Posterior cingulate gyrus (tissue), 11 donors: ENCODE results near the gene CYP19A1.

Experiments
- DNase-seq, 10 donors: peaks; one replicate each; pipeline versions ENCODE4 v3.0.0 to v3.0.0-alpha.2; 2020 to 2021; ENCODE audit warnings: mixed read lengths in 3 of 10
- intact Hi-C: fragments of 100-400 bp; cut with DNase I; formaldehyde crosslinking; loops from one replicate; pipeline ENCODE4 v1.15.1; 2023

CYP19A1 gene

DNA sequence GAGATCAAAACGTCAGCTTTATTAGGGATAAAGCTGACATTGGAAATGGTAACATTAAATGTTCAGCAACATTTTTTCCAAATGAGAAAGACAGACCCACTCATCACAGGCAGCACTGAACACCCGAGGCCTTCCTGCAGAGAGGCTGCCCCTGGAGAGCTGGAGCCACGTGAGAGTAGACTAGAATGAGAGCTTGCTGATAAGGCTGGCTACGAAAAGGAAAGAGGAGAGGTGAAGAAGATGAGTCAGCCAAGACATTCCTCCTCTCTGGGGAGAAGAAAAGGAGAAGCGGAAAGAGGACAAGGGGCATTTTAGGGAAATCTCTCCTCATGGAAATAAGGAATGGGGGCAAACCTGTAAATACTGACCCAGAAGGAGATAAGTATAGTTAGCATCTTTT lies 7.3 kb downstream of the CYP19A1 start:
- intact Hi-C loops: no loop called here
- DNase-seq: no peak

DNA sequence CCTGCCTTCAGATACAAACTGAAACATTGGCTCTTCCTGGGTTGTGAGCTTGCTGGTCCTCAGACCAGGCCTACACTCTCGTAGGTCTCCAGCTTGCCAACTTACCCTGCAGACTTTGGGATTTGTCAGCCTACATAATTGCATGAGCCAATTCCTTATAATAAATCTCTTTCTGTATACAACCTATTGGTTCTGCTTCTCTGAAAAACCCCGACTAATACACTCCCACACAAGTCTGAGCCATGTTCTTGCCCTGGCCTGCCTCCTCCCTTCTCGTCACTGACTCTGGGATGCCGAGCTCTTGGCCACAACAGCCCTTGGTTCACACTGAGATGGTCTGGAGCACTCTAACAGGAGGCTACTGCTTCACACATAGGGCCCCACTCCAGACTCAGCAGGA lies 9.5 kb downstream of the CYP19A1 start:
- no peak for DNase-seq
- intact Hi-C loops: no loop called here

DNA sequence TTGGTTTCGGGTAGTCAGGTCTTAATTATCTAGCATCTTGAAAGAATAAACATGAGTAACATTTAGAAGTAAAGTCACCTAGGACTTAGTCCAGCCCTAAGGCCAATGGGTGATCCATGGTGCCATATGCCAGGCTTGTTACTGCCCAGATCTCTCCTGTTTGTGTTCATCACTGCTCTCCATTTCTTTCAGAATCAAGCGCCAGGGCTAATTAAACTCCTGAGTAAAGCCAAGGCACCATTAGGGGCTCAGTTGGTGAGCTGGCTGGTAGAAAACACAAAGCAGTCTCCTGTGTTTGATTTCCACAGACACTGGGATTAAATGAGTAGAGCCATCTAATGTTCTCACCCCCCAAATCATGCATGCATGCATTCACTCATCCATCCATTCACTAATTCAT lies 11.3 kb downstream of the CYP19A1 start:
- DNase-seq: no peak
- intact Hi-C loops: no loop called here

DNA sequence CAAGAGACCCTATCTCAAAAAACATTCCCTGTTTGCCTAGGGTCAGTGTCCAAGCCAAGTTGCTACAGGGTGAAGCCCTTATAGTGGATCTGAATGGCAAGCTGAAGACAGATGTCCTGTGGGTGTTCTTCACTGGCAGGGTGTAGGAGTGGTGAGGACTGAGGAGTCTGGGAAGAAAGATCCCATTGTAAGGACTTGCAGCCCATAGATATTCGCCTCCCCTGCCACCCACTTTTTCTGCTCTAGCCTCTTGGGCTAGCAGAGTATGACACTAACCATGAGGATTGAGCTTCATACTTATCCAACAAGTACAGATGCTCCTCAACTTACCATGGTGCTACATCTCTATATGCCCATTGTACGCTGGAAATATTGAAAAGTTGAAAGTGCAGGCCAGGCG lies 13.2 kb downstream of the CYP19A1 start:
- no peak for DNase-seq
- intact Hi-C loops: no loop called here

DNA sequence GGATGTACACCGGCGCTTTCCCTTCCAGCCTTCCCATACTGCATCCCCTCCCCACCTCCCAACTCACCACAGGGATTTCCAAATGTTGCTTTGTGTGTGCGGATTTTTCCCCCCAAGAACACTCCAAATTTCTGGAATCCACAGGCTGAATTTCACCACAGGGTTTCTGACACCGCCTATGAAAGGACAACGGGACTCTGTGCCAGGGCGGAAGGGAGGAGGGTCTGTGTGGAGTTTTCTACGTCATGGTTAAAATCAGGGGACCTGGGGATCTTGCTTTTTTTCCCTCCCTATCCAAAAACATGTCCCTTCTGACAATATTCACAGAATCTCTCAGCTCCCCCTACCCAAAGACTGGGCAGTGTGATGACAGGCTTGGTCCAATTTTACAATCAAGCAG lies 14.6 kb downstream of the CYP19A1 start:
- no peak for DNase-seq
- intact Hi-C loops: no loop called here

DNA sequence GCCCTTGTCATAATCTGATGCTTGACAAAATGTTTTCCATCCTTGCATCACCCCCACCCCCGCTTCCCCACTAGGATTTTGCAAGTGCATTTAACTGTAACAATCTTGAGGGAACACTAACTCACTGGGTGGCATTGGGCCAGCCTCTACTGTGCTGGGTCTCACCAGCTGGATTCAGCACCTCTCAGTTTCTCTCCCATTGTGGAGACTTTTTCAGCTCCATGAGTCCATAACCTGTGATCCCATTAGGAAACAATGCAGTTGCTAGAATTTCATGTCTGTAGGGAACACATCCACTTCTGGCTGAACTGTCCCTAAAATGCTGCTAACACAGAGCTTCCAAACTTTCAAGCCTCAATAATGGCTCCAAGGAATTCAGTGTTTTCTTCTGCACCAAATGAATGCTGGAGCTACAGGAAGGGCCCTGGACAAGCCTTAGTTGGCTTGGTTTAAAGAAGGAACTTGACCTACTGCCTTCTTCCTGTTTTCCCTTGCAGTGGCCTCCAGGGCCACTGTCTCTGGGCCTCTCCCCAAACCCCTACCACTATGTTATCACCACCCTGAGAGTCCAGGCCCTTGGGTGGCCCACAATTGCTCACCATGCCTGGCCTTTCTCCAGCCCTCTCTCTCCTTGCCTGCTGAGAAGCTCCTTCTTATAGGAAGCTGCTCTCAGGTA lies 15.6 kb downstream of the CYP19A1 start:
- DNase-seq: no peak

DNA sequence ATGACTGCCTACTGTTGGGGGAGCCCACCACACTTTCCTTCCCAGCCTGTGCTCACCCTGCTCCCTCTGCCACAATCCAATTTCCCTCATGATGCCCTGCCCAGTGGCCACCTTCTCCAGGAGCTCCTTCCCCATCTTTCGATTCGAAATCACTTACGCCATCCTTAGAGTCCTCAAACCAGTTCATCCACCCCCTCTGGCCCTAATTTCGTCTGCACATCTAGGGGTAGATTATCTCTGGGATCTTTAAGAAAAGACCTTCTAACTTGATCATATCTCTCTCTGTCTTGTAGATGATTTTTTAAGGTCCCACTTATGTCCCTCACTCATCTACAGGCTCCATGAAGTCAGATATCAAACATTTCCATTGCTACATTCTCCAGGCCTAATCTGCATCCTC lies 17.1 kb downstream of the CYP19A1 start:
- DNase-seq: no peak
- intact Hi-C loops: no loop called here

More for the DNA sequence above, 15.6 kb downstream of the CYP19A1 start:
- intact Hi-C loops: no loop called here

DNA sequence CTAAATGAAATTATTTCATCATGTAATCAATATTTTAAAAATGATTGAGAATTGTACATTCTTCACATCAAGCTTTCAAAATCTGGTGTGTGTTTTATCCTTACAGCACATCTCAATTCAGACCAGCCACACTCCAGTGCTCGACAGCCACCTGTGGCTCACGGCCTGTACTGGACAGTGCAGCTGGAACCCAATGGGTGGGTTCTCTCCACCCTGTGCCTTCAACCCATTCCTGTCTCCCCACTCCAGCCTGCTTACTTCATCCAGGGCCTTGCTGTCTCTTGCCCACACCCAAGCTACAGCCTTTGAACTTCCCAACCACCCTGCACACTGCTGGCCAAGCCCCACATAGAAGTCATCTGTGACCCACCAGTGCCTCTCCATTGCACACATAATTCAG lies 17.6 kb downstream of the CYP19A1 start:
- intact Hi-C loops: no loop called here

DNA sequence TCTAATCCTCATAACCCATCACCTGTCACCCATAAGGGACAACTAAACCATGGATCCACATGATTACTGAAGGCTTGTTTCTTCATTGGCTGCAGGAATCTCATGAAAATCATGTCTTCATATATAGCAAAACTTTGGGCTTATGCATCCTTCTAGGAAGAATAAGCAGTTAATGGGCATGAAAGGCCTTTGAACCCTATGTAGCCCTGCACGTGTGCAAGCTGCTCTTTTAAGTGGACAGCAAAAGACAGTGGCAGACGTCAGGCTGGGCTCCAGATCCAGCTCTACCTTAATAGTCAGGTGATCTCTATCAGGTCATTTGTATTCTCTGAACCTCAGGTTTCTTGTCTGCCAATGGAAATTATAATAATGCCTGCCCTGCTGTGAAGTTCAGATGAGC lies 18.9 kb downstream of the CYP19A1 start:
- no peak for DNase-seq
- intact Hi-C loops: no loop called here

More for the DNA sequence above, 17.6 kb downstream of the CYP19A1 start:
- DNase-seq: no peak

DNA sequence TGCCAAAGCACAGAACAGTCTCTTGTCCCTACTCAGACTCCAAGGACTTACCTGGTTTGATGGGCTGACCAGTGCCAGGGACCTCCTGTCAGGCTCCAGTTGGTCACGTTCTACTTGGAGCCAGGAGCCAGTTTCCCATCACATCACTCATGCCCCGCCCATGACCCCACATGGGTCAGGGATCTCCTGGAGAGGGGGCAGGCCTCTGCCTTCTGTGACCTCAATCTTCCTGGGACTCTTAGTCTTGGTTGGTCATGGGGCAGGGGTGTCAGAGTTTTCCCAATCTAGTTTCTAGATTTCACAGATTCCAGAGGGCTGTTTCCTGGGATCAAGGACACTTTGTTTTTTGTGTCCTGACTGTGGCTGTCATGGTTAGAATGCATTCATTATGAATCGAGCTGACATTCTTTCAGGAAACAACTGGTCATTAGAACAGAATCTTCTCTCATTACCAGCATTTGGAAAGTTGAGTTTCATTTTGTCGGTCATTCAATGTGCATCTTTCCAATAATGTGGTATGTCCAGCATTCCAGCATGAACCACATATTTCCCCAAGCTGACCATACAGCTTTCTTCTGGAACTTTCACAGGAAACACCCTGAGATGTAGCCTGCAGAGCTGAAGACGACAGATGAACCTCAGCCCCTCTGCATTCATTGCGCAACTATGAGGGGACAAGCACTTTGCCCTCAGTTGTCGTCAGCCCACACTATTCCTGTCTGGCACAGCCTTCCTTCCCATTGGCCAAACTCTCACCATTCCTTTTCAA lies 19.8 kb downstream of the CYP19A1 start:
- intact Hi-C loops: no loop called here
- no peak for DNase-seq

DNA sequence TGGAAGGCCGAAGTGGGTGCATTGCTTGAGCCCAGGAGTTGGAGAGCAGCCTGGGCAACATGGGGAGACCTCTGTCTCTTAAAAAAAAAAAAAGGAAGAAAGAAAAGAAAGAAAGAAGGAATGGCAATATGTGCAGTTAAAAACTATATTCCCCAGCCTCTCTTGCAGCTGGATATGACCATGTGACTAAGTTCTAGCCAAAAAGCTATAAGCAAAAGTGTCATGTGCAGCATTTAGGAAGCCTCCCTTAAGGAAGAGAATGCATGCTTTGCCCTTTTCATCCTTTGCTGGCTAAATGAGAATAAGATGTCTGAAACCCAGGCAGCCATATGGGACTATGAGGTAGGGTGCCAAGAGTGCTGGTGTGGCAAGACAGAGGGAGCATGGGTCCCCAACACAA lies 21.8 kb downstream of the CYP19A1 start:
- intact Hi-C loops: no loop called here
- DNase-seq: no peak

DNA sequence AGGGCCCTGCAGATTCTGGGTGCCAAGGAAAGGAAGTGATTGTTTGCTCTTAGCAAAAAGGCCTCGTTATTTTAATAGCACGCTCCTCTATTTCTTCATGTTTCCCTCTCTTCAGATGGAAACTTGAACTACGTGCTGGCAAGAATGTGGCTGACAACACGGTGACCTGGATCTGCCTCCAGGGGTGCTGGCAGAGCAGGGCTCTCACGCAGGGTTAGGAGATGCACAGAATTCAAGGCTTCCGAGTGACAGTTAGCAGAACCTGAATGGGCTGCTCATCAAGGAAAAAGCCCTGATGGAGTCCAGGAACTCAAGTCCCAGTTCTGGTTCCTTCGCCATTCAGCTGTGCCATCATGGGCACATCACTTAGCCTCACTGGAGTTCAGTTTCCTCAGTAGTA lies 22.7 kb downstream of the CYP19A1 start:
- DNase-seq: no peak
- intact Hi-C loops: no loop called here

DNA sequence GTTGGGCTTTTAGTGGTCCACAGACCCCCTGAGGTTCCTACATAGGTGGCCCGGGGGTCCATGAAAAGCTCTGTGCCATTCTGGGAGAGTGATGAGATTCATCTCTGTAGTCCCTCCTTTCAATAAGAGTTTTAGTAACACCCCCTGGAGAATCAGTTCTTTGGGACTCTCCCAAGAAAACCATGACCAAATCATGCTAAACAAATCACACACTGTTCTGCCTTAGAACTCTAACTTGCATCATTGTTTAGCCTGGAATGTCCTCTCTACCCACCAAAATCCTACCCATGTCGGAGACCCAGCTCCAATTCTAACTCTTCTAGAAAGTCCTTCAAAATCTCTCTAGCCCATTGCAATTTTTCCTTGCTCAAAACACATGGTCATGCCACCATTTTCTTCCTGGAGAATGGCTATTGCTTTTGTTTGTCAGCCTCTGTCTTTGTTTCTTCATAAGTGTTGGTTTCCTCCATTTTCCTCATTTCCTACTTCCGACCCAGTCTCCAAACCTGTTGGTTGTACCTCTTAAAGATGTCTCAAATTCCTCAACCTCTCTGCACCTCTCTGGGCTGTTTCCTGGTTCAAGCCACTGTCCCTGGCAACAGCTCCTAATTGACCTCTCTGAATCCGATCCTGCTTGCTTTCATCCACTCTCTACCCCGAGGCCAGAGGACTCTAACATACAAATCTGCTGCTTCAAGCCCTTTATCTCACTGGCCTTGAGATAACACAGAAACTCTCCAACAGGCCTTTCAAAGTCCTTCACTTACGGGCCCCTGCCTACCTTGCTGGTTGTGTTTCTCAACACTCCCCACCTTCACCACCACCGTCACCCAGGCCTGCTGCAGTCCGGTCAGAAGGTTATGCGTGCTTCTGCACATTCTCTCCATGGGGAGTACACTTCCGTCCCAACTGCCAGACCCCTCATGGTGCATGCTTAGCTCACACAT lies 23.7 kb downstream of the CYP19A1 start:
- intact Hi-C loops: no loop called here
- DNase-seq: no peak

DNA sequence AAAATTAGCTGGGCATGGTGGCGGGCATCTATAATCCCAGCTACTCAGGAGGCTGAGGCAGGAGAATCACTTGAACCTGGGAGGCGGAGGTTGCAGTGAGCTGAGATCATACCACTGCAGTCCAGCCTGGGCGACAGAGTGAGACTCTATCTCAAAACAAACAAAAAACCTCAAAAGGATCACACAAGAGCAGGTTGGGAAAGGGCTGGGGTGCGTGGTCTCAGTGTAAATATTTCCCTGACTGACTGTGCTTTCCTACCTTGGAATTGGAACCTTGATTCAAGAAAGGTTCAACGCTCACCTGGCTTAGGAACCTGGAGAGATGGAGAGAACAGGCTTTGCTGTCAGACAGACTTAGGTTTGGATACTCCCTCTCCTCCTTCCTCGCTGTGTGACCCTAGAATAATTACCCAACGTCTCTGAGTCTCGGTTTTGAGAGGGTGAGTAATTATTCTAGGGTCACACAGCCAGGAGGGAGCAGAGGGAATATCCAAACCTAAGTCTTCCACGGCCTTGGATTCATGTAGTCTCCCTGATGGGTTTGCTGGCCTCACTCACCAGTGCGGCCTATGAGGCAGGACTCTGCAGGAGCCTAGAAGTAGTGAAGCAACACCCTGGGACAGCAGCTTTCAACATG lies 24.6 kb downstream of the CYP19A1 start:
- DNase-seq: no peak
- intact Hi-C loops: no loop called here

DNA sequence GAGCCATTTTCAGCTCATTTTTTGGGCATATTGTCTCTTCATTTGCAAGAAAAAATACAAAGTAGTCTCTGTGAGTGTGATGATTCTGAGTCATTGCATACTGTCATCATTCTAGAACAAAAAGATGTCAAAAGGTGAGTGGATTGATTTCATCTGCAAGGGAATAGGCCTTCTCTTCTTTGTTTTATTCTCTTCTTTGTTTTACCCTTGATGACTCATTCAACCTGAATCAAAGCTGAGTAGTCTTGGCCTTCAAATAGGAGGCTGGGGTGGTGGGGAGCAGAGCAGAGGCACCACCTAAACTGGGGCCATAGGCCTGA lies 25.4 kb downstream of the CYP19A1 start:
- DNase-seq: no peak
- intact Hi-C loops: no loop called here

DNA sequence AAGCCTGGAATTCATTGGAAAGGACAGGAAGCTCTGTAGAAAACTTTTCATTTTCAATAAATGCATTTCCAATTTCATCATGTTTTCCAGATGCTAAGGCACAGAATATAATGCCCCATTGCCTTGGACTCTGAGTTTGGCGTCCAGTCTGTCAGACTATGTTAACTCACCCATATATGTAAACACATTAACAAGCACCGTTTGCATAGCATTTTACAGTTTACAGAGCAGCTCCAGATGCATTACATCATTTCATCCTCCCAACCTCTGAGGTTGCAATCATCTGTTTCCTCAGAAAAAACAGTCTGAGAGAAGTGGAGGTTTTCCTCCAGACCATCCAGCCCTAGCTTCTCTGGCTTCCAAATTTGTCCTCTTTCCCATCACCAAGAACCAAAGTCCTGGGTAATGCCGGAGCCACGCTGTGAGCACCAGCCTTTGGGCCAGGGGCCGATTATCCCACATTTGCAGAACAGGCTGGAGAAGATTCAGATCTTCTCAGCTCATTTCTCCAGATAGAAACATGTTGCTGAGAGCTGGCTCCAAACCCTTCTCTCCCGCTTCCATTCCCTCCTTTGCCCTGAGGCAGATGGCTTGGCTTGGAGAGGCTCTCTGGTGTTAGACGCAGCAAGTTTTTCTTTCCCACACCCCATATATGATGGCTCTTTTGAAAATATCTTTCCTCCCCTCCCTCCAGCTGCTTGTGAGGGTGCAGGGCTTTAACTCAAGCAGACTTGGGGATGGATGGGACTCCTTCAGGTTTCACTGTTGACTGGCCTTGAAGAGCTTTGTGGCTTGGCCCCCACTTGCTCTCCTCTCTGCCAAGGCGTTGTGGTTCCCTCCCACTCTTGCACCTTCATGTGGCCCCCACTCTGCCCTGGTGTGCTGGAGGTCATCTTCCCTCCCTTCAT lies 26.0 kb downstream of the CYP19A1 start:
- DNase-seq: no peak
- intact Hi-C loops: no loop called here

DNA sequence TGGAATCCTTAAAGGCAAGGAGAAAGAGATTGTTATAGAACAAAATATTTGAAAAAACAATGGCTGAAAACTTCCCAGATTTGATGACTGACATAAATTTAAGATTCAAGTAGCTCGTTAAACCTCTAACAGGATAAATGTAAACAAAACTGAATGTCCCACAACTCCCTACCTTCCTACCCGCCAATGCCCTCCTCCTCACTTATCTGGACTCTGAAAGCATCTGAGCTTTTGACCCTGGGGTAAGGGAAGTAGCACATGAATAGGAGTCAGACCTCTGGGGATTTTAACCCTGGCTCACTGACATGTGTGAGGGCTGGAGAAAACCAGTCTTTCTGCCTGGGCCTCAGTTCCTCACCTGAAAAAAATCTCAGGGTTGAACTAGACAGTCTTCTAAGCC lies 26.9 kb downstream of the CYP19A1 start:
- intact Hi-C loops: no loop called here
- DNase-seq: no peak

DNA sequence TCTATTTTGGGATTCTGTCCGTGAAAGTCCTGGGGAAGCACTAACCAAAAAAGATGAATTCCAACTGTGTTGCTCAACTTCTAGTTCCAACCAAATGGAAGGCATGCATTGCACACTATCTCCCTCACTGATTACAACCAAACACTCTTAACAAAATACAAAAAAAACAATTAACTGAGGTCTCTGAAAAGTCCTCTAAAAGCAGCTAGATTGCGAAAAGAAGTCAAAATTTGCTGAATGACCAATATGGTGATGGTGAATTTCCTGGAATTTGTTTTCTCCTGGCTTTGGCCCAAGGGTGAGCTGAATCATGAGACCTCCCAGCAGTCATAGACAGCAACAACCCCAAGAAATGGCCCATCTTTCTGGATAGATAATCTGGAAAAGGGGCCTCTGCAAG lies 28.3 kb downstream of the CYP19A1 start:
- intact Hi-C loops: no loop called here
- DNase-seq: no peak

DNA sequence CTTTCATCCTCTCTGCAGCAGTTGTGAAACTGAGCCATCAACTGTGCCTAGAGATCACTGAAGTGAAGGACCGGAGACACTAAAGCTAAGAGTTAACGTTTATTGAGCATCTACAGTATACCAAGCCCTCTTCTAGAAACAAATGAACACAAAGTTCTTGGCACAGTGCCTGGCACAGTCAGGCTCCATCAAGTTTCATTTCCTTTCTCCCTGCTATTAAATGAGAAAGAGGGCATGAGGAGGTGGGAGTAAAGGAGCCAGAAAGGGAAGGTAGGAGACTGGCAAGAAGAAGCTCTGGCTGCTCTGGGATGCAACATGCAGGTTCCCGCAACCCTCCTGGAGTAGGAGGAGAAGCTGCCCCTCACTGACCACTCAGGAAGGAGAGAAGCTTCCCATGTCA lies 30.6 kb downstream of the CYP19A1 start:
- intact Hi-C loops: no loop called here
- no peak for DNase-seq

DNA sequence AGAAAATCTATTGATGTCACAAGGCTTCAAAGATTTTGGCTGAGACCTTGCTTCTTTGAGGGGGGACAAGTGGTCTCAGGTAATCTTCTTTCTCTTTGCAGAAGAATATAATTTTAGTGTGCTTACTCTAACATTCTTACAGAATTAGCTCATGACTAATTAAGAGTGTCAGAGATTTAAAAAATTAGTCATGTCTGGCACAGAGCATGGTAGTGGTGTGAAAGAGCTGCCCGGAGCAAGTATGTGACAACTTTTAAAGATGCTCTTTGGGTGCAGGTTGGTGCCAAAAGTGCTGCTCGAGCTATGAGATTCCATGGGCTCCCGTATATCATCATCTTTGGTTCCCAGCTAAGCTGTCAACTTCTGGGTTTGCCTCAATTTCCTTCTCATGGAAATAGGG lies 31.1 kb downstream of the CYP19A1 start:
- intact Hi-C loops: no loop called here

More for the DNA sequence above, 31.1 kb downstream of the CYP19A1 start:
- DNase-seq: no peak
